HG02970 (cell line): ENCODE data around the gene PROZ.

Experiments used
- ATAC-seq: cut with Tn5 transposase; IDR thresholded peaks from one replicate; pipeline ENCODE4 v1.9.1; 2021; ENCODE audit warnings: mild to moderate bottlenecking, moderate library complexity, moderate number of reproducible peaks; ENCODE audit not compliant: unreplicated experiment, low FRiP score

Gene PROZ

GRCh38 chr13:113196970-113197737 lies 38.7 kb downstream of the PROZ start:
- no peak for ATAC-seq

DNA sequence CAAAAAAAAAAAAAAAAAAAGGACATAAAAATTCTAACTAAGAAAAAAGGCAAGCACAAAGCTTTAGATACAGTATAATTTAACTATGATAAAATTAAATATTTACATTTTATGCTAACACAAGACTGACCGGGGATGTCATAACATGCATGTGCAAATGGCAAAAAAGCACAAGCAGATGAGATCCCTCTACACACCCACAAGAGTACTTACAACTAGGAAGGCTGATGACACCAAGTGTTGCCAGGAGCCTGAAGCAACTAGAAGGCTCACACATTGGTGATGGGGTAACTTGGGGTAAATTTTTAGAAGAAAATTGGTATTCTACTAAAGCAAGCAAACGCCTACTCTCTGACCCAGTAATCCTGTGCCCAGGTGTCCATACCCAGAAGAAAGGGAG lies 43.4 kb downstream of the PROZ start:
- ATAC-seq = no peak

GRCh38 chr13:113202912-113203311 lies 44.5 kb downstream of the PROZ start:
- no peak for ATAC-seq

DNA sequence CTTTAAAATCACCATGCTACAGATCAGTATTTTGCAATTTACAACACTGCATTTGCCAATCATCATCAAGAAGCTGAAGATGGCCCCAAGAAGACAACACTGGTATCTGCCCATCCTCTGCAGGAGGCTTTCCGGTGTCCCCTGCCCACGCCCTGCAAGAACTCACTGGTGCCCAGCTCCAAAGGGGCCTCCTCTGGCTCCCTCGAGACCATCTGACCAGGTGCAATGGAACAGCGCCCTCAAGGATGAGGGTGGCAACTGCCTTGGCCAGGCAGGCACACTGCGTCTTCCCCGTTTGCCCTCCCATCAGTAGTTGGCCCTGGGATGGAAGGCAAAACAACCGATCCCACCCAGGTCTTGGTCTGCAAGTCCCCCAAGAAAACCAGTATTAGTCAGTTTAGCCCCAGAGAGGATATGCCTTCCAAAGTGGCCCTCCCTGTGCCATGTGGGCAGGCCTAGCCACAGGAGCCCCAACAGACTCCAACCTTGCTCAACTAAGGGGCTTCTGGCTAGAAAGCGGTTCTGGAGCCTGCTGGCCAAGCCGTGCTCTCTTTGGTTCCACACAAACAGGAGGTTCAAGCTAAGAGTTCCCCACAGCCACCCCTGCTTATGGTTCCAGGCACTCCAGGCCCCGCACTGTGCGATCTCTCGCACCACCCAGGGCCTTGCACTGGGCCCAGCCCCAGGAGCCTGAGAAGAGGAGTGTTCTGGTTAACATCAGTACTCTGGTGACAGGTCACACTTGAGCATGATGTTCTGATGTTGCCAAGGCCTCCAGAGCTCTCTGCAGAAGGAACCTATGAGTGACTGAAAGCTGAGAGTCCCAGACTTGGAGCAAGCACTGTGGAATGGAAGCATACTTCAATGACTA lies 45.3 kb downstream of the PROZ start:
- ATAC-seq = no peak

DNA sequence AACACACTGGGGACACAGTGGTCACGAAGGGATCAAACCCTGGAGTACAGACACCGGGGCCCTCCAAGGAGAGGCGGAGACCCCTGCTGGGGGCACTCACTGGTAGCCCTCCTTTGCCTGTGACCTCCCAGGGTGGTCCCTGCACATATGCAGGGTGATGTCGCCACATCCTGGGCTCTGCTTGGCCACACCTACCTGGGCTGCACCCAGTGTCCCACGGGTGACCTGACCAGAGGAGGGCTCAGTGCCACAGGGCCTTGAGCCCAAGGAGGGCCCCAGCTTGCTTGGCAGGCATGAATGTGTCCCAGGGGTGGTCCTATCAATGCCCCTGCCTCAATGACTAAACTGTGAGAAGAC lies 45.9 kb downstream of the PROZ start:
- ATAC-seq = no peak

- no peak for ATAC-seq
Measured at GRCh38 chr13:113205428-113205931, 47.0 kb downstream of the PROZ start.

DNA sequence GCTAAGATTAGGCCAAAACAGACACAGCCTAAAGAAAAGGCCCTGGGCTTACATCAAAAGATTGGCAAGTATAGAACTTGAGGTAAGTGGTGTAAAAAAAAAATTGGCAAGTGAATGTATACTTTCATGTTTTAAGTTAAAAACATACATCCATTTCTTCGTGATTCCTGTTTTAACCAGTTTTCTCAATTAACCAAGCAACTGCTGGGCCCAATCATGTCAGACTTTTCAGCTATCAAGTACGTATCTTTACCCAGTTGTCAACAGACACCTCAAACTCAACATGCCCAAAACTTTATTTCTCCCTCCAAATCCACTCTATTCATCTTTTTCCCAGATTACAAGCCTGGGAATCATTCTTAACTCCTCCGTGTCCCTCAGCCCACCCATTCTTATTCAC lies 49.0 kb downstream of the PROZ start:
- no peak for ATAC-seq

DNA sequence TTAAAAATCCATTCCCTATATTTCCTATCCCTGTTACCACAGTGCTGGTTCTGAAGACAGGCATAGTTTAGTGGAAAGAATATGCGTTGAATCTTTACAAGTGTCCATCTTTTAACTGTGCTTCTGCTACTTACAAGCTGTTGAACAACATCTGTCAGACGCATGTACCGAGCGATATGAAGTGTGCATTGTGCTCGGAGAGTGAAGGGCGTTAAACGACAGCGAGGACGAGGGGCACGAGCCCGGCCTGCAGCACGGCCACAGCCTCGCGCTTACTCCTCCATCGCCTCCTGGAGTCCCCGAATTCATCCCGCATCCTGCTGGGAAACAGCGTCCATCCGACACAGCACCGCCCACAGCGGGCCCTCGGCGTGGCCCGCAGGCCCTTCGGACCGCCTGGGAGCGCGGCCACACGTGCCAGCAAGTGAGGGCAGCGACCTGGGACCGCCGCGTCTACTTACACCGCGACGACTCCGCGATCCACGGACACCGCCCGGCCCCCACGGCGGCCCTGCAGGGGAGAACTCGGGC lies 49.5 kb downstream of the PROZ start:
- ATAC-seq = no peak

DNA sequence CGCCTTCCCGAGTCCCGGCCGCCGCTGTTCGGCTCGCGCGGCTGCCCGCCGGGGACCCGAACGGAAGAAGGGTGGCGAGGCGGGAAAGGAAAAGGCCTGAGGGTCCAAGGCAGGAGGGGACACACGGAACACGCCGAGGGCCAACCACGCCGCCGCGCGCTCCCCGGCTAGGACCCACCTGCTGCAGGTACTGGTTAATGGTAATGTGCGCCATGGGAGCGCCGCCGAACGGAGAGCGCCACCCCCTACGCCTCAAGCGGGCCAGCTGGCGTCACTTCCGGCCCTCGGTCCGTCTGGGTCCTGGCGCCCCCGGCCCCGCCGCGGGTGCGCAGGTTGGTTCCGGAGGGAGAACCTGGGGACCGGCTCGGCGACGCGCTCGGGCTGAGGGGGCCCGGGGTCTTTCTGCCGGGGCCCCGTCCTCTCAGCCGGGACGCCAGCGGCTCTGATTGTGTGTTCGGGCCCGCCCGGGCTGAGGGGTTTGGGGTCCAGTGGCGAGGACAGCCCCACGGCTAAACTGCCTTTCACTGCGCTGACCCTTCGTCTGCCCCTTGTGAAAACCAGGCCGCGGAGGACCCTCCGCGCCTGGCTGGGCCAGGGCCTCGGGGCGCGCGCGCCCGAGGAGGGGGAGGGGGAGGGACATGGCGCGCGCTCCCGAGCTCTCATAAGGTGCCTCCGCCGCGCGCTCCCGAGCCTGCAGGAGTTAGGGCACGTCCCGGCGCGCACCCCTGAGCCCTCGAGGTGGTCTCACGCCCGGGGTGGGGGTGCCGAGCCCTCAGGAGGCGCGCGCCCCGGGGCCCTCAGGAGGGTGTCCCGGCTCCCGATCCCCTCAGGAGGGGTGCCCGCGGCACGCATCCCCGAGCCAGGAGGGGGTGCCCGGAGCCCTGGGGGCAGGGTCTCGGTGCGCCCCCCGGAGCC lies 50.2 kb downstream of the PROZ start, which contains the start of gene PCID2:
Gene PCID2 (minus strand): TSS at position 249 of the 915 bp plus-strand sequence. CDS start 35 bp downstream, at position 214.
- ATAC-seq = peak; percentile 70

DNA sequence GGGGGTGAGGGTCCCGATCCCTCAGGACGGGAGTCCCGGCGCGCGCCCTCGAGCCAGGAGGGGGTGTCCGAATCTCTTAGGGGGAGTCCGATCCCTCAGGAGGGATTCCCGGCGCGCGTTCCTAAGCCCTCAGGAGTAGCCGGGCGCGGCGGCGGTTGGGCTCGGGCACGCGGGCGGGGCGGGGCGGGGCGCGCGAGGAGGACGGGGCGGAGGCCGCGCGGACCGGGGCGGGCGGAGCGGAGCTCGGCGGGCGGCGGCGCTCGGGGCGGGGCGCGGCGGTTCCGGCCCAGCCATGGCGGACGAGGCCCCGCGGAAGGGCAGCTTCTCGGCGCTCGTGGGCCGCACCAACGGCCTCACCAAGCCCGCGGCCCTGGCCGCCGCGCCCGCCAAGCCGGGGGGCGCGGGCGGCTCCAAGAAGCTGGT lies 50.9 kb downstream of the PROZ start, which contains the start of gene CUL4A:
Gene CUL4A (plus strand): TSS at position 278 of the 423 bp plus-strand sequence. CDS start 15 bp downstream, at position 293.
- ATAC-seq = peak; percentile 45

DNA sequence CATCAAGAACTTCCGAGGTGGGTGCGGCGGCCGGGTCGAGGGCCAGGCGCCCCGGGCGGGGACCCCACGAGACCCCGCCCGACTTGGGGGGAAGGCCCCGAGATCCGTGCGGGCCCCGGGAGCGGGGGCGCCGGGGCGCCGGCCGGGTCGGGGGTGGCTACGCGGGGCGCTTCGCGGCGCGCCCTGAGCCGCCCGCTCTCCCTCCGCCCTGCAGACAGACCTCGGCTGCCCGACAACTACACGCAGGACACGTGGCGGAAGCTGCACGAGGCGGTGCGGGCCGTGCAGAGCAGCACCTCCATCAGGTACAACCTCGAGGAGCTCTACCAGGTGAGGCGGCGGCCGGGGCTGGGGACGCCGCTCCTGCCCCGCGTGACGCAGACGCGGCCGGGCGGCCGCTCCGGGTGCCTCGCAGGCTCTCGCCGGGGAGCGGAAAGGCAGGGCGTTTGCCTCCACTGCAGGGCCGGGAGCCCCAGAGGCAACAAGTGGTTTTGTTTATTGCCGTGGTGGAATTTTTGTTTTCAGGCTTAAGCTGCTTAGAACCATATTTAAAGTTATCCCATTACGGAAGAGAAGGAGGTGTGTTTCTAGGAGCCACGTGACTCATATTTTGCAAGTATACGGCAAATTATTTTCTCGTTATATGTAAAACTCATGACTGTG lies 51.4 kb downstream of the PROZ start:
- peak; percentile 29 for ATAC-seq

- ATAC-seq = no peak
Measured at GRCh38 chr13:113210833-113211232, 52.4 kb downstream of the PROZ start.

GRCh38 chr13:113211774-113212173 lies 53.3 kb downstream of the PROZ start:
- ATAC-seq = no peak

- ATAC-seq = no peak
Measured at GRCh38 chr13:113216254-113217048, 58.0 kb downstream of the PROZ start.

DNA sequence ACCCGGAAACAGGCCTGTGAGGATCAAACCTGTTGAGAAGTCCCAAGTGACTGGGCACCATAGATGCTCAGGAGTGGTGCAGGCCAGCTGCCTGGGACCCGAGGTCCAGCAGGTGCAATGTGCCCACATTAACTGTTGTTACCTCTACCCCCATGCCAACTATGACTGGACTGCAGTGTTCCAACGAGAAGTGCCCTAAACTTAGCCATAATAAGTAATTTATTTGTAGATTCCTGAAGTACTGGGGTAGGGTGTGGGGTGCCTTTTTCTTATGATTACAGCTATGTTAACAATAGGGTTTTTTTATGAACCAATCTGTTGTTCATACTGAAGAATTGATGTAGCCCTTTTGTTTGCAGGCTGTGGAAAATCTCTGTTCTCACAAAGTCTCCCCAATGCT lies 60.1 kb downstream of the PROZ start:
- no peak for ATAC-seq

DNA sequence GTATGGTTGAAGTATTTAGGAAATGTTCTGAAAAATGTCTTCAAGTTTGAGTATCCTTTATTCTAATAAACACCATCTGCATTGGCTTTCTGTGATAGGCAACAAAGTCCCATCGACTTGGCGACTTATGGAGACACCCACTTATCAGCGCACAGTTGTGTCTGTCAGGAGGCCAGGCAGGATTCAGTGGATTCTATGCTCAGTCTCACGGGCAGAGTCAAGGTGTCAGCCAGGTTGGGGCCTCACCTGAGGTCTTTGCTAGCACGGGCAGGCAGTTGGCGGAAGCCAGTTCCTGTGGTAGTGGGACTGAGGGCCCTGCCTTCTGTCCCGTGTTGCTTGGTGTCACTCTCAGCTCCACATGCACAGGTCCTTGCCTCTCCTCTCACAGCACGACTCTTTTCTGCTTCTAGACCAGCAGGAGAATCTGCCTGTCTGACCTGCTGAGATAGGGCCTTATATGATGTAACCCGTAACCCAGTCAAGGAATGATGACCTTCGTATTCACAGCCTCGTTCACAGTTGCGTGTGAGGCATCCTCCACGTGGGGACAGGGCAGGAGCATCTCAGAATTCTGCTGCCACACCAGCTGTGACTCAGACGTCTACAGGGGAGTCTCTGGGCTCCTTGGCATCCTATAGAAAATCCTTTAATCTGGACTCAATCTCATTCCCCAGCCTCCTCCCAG lies 61.0 kb downstream of the PROZ start:
- ATAC-seq = no peak

DNA sequence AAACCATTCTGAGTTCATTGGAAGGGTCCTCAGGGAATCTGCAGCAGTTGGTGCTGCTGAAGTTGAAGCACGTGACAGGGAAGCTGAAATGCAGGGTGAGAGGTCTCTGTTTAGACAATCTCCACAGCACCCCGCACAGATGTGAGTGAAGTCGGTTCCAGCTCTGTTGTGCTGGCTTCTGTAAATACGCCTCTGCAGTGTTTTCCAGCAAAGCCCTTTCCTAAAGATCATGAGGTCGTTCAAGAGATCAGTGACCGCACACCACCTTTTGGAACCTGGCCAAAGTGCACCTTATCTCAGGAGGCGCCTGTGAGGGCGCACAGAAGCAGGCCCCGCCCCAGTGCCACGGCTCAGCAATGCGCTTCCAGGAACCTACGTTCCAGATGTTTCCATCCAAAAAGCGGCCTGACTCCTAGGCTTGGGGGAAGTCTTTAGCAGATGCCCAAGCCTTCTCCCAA lies 61.7 kb downstream of the PROZ start:
- ATAC-seq = no peak

DNA sequence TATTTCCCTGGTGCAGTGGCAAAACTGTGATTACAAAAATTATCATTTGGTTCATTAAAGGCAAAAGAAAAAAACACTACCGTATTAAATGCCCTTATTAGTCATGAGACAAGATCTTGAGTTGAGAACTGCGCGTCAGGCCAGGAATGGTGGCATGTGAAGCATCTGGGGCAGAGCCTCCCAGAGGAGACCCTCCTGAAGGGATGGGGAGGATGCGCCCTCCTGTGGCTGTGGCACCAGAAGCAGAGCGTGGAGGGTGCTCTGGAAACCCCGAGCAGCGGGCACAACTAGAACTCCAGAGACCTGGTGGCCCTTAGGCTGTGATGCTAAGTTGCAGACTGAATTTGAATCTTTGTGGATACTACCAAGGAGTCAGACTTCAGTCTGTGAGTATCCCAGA lies 62.4 kb downstream of the PROZ start:
- no peak for ATAC-seq
